Lower lobe of right lung (tissue), 2 donors: ENCODE data around the gene RPS5. TPM values are rescaled to one million over a fixed set of nuclear protein-coding genes. Genes with fewer than 3 reads are reported as not detected.
"Not testable (repeated sequence)": the region's sequence is repeated elsewhere in the genome, so short reads cannot be mapped to it uniquely, and the experiment has no call there.

Source experiments
- ATAC-seq, 2 donors: fragments of 200-7000 bp; cut with Tn5 transposase; one replicate each; pipeline ENCODE4 v1.9.1; 2020 to 2022; ENCODE audit warnings: mild to moderate bottlenecking in 2 of 2, moderate library complexity in 2 of 2
- DNase-seq: peaks from one replicate; pipeline ENCODE4 v3.0.0-alpha.2; 2020
- H3K27ac ChIP-seq: fragments of 200-600 bp; one replicate; pipeline ENCODE4 v1.8.0; 2022
- H3K27me3 ChIP-seq: fragments of 200-600 bp; one replicate; pipeline ENCODE4 v1.8.0; 2022; ENCODE audit warnings: low read depth
- H3K36me3 ChIP-seq: fragments of 200-600 bp; one replicate; pipeline ENCODE4 v1.8.0; 2022; ENCODE audit warnings: mild to moderate bottlenecking
- H3K4me1 ChIP-seq: fragments of 200-600 bp; one replicate; pipeline ENCODE4 v1.8.0; 2022
- H3K4me3 ChIP-seq: fragments of 200-600 bp; one replicate; pipeline ENCODE4 v1.8.0; 2022; ENCODE audit warnings: mild to moderate bottlenecking
- H3K9me3 ChIP-seq: fragments of 200-600 bp; one replicate; pipeline ENCODE4 v1.8.0; 2022
- intact Hi-C: fragments of 100-400 bp; cut with DNase I; formaldehyde crosslinking; loops from one replicate; pipeline ENCODE4 v1.11.0; 2022
- total RNA-seq: library from RNA; stranded (reverse); fragmentation: NEBNext Ultra II Directional; extraction: Animal tissue kit (Norgen Biotek cat#: 25700); gene quantifications from one replicate; pipeline ENCODE4 v1.2.1, GENCODE V29; 2021
- TF ChIP-seq, protein P1 (sequence below): fragments of 200-600 bp; IDR thresholded peaks from one replicate; pipeline ENCODE4 v1.8.0; 2022; ENCODE audit warnings: antibody characterized with exemption, mild to moderate bottlenecking
- donor health status: DM: no; HTN: yes; CAD: no; lungs with severe emphysema.

RPS5 gene
- total RNA-seq, 1 donor from 2014 or later: 770 TPM

GRCh38 chr19:58372311-58373133, 14.5 kb upstream of the RPS5 start:
- ATAC-seq: peak; percentile 81 to 87
- H3K9me3 ChIP-seq: no peaks in the 10 kb centered on the region

DNA sequence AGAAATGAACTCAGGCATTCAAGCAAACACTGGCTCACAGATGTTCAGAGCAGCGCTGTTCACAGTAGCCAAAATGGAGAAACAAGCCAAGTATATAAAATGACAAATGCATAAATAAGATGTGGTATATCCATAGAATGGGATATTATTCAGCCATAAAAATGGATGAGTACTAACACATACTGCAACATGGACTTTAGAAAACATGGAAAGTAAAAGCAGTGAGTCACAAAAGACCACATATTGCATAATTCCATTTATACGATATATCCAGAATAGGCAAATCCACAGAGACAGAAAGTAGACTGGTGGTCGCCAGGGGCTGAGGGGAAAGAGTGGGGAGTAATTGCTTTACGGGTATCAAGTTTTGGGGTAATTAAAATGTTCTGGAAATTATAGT, 12.9 kb upstream of the RPS5 start:
- DNase-seq (no peak), ATAC-seq (no peak)
- H3K9me3 ChIP-seq: no peaks in the 10 kb centered on the region
- H3K27me3 ChIP-seq: no peaks in the 10 kb centered on the region
- TF ChIP-seq, protein P1, sequence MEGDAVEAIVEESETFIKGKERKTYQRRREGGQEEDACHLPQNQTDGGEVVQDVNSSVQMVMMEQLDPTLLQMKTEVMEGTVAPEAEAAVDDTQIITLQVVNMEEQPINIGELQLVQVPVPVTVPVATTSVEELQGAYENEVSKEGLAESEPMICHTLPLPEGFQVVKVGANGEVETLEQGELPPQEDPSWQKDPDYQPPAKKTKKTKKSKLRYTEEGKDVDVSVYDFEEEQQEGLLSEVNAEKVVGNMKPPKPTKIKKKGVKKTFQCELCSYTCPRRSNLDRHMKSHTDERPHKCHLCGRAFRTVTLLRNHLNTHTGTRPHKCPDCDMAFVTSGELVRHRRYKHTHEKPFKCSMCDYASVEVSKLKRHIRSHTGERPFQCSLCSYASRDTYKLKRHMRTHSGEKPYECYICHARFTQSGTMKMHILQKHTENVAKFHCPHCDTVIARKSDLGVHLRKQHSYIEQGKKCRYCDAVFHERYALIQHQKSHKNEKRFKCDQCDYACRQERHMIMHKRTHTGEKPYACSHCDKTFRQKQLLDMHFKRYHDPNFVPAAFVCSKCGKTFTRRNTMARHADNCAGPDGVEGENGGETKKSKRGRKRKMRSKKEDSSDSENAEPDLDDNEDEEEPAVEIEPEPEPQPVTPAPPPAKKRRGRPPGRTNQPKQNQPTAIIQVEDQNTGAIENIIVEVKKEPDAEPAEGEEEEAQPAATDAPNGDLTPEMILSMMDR: no peak
- H3K27ac ChIP-seq: no peak overlapping the region
- H3K4me3 ChIP-seq: no peak overlapping the region
- peaks cover 13% of the 10 kb centered on the region for H3K4me1 ChIP-seq
- intact Hi-C loops: no loop called here
- H3K36me3 ChIP-seq: no peaks in the 10 kb centered on the region

More at GRCh38 chr19:58372311-58373133, 14.5 kb upstream of the RPS5 start:
- H3K36me3 ChIP-seq: no peaks in the 10 kb centered on the region
- no peak for DNase-seq
- TF ChIP-seq, protein P1: peak; percentile 9
- peaks cover 2% of the 10 kb centered on the region for H3K27me3 ChIP-seq
- H3K4me3 ChIP-seq: no peak overlapping the region
- intact Hi-C loops: no loop called here
- peak overlapping the region; percentile 24 for H3K27ac ChIP-seq
- H3K4me1 ChIP-seq: peaks cover 12% of the 10 kb centered on the region

GRCh38 chr19:58376724-58377123, 10.3 kb upstream of the RPS5 start:
- H3K4me3 ChIP-seq, H3K27me3 ChIP-seq, ATAC-seq, DNase-seq, H3K36me3 ChIP-seq, intact Hi-C loops, H3K9me3 ChIP-seq, H3K27ac ChIP-seq: not testable (repeated sequence)
- H3K4me1 ChIP-seq: peaks cover 29% of the 10 kb centered on the region

- Histone ChIP-seq H3K9me3 (no peaks in the 10 kb centered on the region), H3K27me3 (no peaks in the 10 kb centered on the region), H3K4me3 (no peak overlapping the region), H3K27ac (no peak overlapping the region), H3K36me3 (no peaks in the 10 kb centered on the region), H3K4me1 (peaks cover 23% of the 10 kb centered on the region)
- intact Hi-C loops: no loop called here
- DNase-seq: peak; percentile 39
- no peak for ATAC-seq
- TF ChIP-seq, protein P1: no peak
Observed at GRCh38 chr19:58379246-58379645, 7.8 kb upstream of the RPS5 start.

- peak overlapping the region; percentile 94 for H3K27ac ChIP-seq
- H3K36me3 ChIP-seq: no peaks in the 10 kb centered on the region
- DNase-seq (no peak), ATAC-seq (no peak)
- peaks cover 23% of the 10 kb centered on the region for H3K4me1 ChIP-seq
- TF ChIP-seq, protein P1: no peak
- H3K9me3 ChIP-seq: no peaks in the 10 kb centered on the region
- intact Hi-C loops: no loop called here
- no peaks in the 10 kb centered on the region for H3K27me3 ChIP-seq
- peak overlapping the region; percentile 85 for H3K4me3 ChIP-seq
Observed at GRCh38 chr19:58380037-58380661, 6.9 kb upstream of the RPS5 start.
